Stimulated activated CD8-positive, alpha-beta memory T cell treated with anti-CD3 and anti-CD28 coated beads, Interleukin-4, amount 100 ng/mL, for 1 hour (primary cell): ENCODE measurements around the gene L2HGDH.
A peak's percentile ranks its signal among the peaks of the same experiment; 100 is the strongest.
"Not testable (repeated sequence)": the region's sequence is repeated elsewhere in the genome, so short reads cannot be mapped to it uniquely, and the experiment has no call there.

Experiments
- DNase-seq, 2 donors: peaks; one replicate each; pipeline ENCODE4 v3.0.0-alpha.2; 2020; ENCODE audit warnings: low read depth in 2 of 2, low spot score in 1 of 2

L2HGDH gene

GRCh38 chr14:50340045-50340444 is 28.0 kb upstream of the L2HGDH start:
- no peak for DNase-seq

- no peak for DNase-seq
Measured at GRCh38 chr14:50339178-50339804, 27.3 kb upstream of the L2HGDH start.

GRCh38 chr14:50338587-50338986 is 26.6 kb upstream of the L2HGDH start:
- DNase-seq = no peak

GRCh38 chr14:50335989-50336824 is 24.2 kb upstream of the L2HGDH start:
- DNase-seq = no peak

- no peak for DNase-seq
Measured at GRCh38 chr14:50335389-50335788, 23.4 kb upstream of the L2HGDH start.

- DNase-seq = no peak
Measured at GRCh38 chr14:50334211-50334610, 22.2 kb upstream of the L2HGDH start.

GRCh38 chr14:50333014-50333509 is 21.0 kb upstream of the L2HGDH start:
- DNase-seq = no peak

GRCh38 chr14:50331596-50331995 is 19.6 kb upstream of the L2HGDH start:
- no peak for DNase-seq

GRCh38 chr14:50321009-50321660 is 9.1 kb upstream of the L2HGDH start:
- DNase-seq = peak; percentile 34 to 48

GRCh38 chr14:50320283-50320682 is 8.3 kb upstream of the L2HGDH start:
- no peak for DNase-seq

- no peak for DNase-seq
Measured at GRCh38 chr14:50319721-50320120, 7.7 kb upstream of the L2HGDH start.

- no peak for DNase-seq
Measured at GRCh38 chr14:50319293-50319692, 7.3 kb upstream of the L2HGDH start.

GRCh38 chr14:50318031-50318626 is 6.1 kb upstream of the L2HGDH start:
- DNase-seq = no peak

- not testable (repeated sequence) for DNase-seq
Measured at GRCh38 chr14:50314098-50314497, 2.1 kb upstream of the L2HGDH start.

GRCh38 chr14:50312734-50313054 is 665 bp upstream of the L2HGDH start:
- DNase-seq = no peak

- DNase-seq = no peak
Measured at GRCh38 chr14:50311337-50311971, 575 bp downstream of the L2HGDH start.

- DNase-seq = no peak
Measured at GRCh38 chr14:50310445-50310844, 1.6 kb downstream of the L2HGDH start.

GRCh38 chr14:50308363-50308915 is 3.6 kb downstream of the L2HGDH start:
- DNase-seq = no peak

- no peak for DNase-seq
Measured at GRCh38 chr14:50303744-50304471, 8.1 kb downstream of the L2HGDH start.

GRCh38 chr14:50301914-50302313 is 10.1 kb downstream of the L2HGDH start:
- DNase-seq = no peak
